Activated CD4-positive, CD25-positive, alpha-beta regulatory T cell treated with anti-CD3 and anti-CD28 coated beads, Interleukin-2, amount 50 U/mL, for 16 hours (primary cell): ENCODE results near the gene GPR162.

Source experiments
- DNase-seq: peaks from one replicate; pipeline ENCODE4 v3.0.0-alpha.2; 2020; ENCODE audit warnings: low read depth, low spot score

GPR162 gene

DNA sequence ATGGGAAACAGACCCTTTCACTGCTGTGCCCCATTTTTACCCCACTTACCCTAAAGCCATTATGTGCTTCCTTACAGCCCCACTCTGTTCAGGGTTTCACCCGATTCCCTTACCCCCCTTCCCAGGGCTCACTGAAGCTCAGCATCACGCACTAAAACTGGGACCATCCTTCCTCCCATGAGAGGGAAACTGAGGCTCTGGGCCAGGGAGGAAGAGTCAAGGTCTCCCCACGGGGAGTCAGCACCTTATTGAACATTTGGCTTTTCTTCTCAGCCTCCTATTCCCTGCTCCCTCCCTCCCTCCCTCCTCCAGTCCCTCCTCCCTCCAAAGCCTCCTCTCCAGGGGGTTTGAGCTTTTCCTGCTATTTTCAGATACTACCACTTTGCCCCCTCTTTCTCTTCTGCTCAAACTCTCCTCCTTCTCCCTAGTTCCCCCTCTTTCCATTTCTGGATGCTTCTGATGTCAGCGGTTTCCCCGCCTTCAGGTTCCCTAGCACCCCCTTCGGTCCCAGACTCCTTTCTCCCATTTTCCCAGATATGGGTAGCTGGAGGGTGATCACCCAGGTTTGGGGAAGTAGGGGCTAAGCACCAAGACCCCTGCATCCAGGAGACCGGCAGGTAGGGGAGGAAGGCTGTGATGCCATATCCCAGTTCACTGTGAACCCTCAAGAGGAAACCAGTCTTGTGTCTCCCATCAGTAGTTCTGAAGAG is 960 bp downstream of the GPR162 start:
- no peak for DNase-seq

DNA sequence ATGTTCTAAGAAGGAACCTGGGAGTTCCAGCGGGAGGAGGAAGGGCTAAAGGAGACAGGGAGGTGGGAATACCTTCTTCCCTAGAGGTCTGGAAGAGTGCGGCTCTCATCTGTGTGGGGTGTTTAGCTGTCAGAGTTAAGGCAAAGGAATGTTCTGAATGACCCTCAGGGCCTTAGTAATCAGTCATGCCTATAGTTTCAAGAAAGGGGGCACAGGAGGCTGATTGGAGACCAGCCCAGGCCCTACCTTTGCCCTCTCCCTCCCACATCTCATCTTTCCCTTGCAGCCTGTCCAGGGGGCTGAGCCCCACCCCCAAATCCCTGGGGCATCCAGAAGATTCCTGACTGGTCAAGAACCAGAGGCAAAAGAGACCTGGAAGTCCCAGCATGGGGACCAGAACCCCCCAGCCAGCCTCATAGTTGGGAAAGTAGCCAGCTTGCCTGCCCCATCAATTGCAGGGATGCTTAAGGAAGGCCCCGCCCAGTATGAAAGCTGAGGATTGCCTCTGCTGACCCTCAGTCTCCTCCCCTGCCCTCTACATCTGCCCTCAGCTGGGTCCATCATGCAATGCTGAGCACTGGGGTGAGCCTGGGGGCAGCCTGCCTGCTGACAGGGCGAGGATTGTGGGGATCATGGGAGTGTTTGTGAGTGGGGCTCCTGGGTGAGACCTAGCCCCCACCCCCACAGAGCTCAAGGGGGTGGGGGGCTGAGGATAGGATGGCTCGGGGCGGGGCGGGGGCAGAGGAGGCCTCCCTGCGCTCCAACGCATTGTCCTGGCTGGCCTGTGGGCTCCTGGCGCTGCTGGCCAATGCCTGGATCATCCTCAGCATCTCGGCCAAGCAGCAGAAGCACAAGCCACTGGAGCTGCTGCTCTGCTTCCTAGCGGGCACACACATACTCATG is 1.8 kb downstream of the GPR162 start:
- DNase-seq = no peak

DNA sequence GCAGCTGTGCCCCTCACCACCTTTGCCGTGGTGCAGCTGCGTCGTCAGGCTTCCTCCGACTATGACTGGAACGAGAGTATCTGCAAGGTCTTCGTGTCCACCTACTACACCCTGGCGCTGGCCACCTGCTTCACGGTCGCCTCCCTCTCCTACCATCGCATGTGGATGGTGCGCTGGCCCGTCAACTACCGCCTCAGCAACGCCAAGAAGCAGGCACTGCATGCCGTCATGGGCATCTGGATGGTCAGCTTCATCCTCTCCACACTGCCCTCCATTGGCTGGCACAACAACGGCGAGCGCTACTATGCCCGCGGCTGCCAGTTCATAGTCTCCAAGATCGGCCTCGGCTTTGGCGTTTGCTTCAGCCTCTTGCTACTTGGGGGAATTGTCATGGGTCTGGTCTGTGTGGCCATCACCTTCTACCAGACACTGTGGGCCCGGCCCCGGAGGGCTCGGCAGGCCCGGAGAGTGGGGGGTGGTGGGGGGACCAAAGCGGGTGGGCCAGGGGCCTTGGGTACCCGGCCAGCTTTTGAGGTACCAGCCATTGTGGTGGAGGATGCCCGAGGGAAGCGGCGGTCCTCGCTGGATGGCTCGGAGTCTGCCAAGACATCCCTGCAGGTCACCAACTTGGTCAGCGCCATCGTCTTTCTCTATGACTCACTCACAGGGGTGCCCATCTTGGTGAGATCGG is 2.6 kb downstream of the GPR162 start:
- no peak for DNase-seq

DNA sequence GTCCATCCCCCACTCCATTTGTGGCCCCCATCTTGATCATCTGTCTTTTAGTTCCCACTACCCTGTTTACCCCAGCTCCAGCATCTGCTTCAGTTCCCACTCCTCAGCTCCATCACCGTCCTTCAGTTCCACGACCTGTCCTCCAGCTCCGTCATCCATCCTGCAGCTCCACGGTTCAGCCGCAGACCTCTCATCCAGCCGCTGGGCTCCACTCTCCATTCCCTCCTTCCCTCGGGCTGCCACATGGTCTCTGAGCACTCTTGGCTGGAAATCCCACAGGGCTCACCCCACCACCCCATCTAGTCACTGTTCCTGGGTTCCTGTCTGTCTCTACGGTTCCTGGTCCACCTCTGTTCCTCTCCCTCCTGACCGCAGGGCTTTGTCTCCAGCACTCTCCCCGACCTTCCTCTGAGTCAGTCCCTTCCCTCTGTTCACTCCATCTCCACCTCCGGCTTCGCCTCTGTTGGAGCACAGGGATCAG is 3.3 kb downstream of the GPR162 start:
- DNase-seq = no peak

DNA sequence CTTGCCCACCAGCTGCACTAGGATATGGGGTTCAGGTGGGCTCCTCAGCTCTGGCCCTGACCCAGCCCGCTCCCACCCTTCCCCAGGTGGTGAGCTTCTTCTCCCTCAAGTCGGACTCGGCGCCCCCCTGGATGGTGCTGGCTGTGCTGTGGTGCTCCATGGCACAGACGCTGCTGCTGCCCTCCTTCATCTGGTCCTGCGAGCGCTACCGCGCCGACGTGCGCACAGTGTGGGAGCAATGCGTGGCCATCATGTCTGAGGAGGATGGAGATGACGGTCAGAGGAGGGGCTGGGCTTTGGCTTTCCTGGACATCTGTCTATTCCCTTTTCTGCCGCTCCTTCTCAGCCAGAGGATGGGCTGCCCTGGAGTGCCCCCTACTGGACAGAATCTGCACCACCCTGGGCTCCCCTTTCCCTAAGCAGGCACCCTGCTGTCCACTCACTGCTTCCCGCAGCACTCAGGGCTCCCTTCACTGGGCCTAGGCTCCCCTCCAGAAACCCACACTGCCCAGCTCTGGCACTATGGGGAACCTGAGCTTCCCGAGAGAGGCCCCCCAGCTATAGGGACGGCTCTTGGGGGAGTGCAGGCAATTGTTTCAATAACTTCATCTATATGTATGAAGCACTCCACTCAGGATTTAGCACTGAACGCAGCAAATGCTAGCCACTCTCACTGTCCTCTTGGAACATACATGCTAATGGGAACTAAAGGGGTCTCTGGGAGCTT is 3.9 kb downstream of the GPR162 start:
- DNase-seq = peak; percentile 57

DNA sequence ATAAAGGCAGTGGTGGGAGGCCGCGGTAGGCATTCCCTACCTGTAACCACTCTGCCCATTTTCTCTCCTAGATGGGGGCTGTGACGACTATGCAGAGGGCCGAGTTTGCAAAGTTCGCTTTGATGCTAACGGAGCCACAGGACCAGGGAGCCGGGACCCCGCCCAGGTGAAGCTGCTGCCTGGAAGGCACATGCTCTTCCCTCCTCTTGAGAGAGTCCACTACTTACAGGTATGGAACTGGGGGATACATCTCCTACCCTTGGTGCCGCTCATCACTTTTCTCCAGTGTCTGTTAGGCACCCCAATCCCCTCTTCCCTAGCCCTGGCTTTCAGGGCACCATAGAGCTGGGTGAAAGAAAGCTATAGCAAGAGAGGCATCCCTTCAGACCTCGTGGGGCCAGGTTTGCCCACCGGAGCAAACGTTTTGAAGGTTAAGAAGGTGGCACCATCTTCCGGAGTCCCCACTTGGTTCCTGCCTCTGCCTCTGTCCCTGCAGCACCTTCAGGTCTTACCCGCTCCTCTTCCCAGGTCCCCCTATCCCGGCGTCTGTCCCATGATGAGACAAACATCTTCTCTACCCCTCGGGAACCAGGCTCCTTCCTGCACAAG is 4.6 kb downstream of the GPR162 start:
- DNase-seq = no peak

DNA sequence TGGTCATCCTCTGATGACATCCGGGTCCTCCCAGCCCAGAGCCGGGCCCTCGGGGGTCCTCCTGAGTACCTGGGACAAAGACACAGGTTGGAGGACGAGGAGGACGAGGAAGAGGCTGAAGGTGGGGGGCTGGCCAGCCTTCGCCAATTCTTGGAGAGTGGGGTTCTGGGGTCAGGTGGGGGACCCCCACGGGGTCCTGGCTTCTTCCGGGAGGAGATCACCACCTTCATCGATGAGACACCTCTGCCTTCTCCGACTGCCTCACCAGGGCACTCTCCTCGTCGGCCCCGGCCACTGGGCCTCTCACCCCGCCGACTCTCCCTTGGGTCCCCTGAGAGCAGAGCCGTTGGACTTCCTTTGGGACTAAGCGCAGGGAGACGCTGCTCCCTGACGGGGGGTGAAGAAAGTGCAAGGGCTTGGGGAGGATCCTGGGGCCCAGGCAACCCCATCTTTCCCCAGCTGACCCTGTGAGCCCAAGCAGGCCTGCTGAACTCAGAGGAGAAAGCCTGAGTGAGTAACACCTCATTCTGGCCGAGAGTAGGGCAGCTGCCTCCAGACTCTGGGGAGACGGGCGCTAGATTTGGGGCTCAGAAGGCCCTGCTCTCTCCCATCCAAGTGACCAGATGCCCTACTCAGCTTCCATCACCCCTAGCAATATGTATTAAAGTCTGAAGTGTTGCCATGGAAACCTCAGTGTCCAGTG is 5.3 kb downstream of the GPR162 start:
- DNase-seq = no peak

DNA sequence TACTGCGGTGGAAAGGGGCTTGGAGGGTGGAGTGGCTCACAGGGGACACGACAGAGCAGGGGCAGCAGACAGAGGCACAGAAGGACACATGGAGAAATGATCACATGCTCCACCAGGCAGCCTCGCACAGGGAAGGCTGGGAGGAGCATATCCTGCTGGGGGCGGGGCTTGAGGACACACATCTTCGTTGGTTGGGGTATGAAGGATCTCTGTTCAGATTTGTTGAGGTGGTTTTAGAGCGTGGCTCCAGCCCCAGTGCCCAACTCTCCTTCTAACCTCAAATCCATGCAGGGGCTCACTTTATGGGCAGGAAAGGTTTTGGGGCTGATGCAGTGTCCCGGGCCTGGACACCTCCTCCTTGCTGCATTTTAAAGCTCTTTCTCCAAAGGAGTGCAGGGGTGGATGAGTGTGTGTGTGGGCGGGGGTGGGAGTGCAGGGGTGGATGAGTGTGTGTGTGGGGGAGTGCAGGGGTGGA is 5.9 kb downstream of the GPR162 start:
- DNase-seq = no peak

DNA sequence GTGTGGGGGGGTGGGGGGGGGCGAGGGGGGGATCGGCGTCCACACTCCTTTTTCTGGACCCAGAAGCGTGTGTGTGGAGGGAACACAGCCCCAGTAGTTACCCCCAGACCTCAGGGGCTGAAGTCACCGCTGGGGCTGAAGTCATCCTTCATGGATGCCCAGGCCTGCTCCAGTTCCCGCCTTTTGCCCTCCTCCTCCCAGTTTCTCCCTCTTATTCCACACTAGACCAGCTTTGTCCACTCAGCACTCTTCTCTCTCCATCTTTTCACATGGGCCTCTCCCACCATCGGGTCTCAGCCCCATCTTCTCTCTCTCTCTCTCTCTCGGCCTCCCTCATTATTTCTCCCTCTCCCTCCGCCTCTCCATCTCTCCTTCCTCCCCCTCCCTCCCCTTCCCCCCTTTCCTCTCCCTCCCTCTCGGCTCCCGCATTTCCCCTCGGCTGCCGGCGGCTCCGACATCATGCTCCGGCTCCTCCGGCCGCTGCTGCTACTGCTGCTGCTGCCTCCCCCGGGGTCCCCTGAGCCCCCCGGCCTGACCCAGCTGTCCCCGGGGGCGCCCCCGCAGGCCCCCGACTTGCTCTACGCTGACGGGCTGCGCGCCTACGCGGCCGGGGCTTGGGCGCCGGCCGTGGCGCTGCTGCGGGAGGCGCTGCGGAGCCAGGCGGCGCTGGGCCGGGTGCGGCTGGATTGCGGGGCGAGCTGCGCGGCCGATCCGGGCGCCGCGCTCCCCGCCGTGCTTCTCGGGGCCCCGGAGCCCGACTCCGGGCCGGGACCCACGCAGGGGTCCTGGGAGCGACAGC is 6.6 kb downstream of the GPR162 start, which contains the start of gene P3H3:
Gene P3H3 (plus strand): TSS at position 426 of the 799 bp plus-strand sequence. CDS start 34 bp downstream, at position 460.
- DNase-seq = no peak

DNA sequence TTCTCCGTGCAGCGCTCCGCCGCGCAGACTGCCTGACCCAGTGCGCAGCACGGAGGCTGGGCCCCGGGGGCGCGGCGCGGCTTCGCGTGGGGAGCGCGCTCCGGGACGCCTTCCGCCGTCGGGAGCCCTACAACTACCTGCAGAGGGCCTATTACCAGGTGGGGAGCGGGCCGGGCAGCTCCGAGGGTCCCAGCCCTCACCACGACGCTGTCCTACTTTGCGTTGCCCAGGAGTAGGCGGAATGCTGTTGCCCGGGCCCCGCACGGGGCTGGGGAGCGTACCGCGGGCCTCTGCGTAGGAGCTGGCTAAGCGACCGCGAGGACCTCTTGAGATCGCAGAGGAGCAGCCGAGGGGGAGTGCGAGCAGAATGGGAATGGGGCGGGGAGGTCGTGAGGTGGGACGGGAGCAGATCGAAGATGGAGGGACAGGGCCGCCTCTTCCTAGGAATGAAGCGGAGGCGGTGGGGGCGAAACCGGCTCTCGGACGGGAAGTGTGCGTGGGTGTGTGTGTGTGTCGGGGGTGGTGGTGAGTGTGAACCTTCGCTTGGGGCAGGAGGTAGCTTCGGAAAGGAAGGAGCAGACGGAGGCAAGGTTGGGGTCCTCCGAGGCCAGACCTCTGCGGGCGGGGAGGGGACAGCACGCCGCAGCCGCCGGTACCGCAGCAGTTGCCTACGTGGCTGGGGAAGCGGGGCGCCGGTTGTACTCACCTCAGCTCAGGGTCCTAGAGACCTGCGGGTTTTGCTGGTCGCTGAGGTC is 7.3 kb downstream of the GPR162 start:
- no peak for DNase-seq

DNA sequence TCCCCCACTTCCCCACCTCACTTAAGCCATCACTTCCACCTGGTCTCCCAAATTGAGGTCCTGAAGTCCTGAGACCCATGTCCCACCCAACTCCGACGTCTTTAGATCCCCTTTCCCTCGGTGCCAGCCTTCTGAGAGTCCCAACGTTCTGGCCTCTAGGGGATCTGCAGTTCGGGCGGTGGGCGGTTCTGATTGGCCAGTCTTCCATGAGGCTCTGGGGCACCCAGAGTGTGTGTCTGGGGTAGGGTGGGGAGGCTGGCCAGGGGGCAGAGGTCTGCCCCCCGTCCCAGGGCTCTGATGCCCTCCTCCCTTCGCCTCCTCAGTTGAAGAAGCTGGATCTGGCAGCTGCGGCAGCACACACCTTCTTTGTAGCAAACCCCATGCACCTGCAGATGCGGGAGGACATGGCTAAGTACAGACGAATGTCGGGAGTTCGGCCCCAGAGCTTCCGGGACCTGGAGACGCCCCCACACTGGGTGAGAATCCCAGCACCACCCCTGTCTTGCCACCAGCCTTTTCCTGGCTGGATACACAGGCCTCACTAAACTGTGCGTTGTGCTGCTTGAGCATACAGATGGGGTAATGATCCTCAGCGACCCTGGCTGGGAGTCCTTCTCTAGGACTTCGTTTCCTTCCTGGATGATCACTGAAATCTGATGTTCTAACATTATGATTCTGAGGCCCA is 8.1 kb downstream of the GPR162 start:
- DNase-seq = no peak

DNA sequence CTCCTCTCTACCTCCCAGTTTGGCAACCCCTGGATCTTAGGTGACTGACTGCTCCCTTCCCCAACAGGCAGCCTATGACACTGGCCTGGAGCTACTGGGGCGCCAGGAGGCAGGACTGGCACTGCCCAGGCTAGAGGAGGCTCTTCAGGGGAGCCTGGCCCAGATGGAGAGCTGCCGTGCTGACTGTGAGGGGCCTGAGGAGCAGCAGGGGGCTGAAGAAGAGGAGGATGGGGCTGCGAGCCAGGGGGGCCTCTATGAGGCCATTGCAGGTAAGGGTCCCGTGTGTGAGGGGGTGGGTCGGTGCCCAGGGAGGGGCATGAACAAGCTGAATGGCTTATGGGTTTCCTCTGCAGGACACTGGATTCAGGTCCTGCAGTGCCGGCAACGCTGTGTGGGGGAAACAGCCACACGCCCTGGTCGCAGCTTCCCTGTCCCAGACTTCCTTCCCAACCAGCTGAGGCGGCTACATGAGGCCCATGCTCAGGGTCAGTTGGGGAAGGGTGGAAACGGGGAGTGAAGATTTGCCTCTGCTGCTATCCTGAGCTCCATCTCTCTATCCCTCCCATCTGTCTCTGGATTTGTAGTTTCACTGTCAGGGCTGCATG is 8.8 kb downstream of the GPR162 start:
- DNase-seq = no peak

DNA sequence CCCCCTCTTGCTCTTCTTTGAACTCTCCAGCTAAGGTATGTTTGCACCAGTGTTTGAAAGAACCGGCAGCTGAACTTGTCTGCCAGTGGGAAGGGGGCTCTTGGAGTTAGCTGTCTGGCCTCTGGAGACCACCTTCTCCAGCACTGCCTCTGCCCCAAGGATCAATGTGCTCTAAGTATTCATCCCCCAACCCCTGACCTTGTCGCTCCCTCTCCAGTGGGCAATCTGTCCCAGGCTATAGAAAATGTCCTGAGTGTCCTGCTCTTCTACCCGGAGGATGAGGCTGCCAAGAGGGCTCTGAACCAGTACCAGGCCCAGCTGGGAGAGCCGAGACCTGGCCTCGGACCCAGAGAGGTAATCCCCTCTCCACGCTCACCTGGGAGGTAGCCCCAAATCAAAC is 9.4 kb downstream of the GPR162 start:
- DNase-seq = no peak

DNA sequence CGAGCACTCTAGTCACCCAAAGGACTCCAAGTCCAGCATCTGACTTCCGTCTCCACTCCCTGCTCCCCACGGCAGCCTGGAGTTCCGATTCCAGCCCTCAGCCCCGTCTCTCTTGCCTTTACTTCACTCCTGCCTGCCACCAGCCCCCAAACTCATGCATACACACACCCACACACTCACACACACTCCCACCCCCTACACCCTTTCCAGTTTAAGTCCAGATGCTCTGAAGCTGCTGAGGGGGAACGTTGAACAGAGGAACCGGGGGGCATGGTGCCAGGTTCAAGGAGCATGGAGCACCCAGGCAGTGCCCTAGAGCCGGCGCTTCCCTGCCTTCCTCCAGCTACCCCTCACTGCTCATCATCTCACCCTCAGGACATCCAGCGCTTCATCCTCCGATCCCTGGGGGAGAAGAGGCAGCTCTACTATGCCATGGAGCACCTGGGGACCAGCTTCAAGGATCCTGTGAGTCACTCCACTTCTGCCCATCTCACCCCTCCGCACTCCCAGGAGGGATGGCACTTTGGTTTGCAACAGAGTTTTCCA is 9.9 kb downstream of the GPR162 start:
- DNase-seq = no peak

DNA sequence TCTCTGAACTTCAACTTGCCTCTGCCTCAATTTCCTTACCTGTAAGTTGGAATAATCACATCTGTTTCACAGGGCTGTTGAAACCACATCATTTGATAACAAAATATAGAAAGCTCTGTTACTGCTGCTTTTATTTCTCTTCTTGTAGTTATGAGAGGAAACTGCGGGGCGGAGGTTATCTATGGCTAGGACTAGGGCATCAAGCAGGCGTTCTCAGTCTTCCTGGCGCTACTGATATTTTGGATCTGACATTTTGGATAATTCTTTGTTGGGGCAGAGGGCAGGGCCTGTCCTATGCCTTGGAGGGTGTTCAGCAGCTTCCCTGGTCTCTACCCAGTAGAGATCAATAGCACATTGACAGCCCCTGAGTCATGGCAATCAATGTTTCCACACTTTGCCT is 10.5 kb downstream of the GPR162 start:
- DNase-seq = no peak

DNA sequence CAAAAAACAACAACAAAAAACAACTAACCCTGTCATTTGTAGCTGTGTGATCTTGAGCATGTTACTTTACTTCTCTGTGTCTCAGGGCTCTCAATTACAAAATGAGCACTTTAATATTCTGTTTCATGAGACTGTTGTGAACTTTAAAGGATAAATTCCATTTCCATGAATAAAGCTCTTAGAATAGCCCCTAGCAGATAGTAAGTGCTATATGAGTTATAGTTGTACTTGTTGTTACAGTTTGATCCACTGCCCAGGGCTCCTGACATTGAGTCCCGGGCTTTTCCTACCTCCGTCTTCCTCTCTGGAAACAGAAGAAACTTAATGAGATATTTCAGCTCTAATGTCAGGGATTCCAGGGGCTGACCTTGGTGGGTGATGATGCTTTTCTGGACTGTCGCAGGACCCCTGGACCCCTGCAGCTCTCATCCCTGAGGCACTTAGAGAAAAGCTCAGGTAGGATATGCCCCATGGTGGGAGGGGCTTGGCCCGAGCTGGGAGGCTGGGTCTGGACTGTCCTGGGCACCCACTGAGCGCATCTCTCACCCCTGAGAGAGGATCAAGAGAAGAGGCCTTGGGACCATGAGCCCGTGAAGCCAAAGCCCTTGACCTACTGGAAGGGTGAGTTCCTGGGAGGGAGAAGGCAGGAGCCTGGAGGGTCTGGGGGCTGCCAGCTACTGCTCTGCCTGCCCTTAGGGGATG is 11.7 kb downstream of the GPR162 start:
- DNase-seq = no peak

DNA sequence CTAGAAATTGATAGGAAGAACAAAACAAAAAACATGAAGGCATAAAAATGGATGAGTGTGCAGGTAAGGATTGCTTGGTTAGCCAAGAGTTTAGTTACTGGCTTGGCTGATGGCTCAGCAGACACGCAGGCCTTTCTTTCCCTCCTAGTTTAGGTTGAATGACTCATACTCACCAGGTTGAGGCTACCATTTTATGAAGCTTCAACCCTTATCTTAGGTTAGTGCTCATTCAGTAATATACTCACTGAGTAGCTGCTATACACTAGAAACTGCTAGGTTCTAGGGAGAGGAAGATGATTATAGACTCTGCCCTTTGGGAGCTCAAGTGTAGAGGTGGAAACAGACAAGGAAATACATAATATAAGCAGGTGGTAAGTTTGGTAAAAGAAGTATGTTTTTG is 12.6 kb downstream of the GPR162 start:
- no peak for DNase-seq
